HEK293T (cell line): ENCODE results near the gene ZNF608.

Source experiments
- CTCF ChIA-PET: fragments of 350-600 bp; formaldehyde crosslinking; extraction: SDS; loops from one replicate; lab custom pipeline; 2021; ENCODE audit warnings: antibody characterized with exemption, inconsistent platforms; lab: Yijun Ruan, JAX
- POLR2A ChIA-PET: fragments of 350-600 bp; formaldehyde crosslinking; extraction: SDS; loops from one replicate; lab custom pipeline; 2020; ENCODE audit warnings: antibody characterized with exemption, inconsistent platforms; lab: Yijun Ruan, JAX
- DNase-seq: peaks from one replicate; pipeline ENCODE4 v3.0.0; 2012; ENCODE audit warnings: mixed read lengths; ENCODE audit errors: extremely low spot score
- ARNT ChIP-seq: fragments of 450-650 bp; IDR thresholded peaks from 2 replicates; pipeline ENCODE4 v1.6.1; 2017; ENCODE audit warnings: mild to moderate bottlenecking
- BHLHE40 ChIP-seq: fragments of 450-650 bp; IDR thresholded peaks from 2 replicates; pipeline ENCODE4 v1.6.1; 2016; ENCODE audit warnings: mild to moderate bottlenecking, moderate library complexity, borderline replicate concordance
- CTBP1 ChIP-seq: fragments of 450-650 bp; IDR thresholded peaks from 2 replicates; pipeline ENCODE4 v1.6.1; 2016; ENCODE audit warnings: borderline replicate concordance
- ELF4 ChIP-seq: fragments of 450-650 bp; IDR thresholded peaks from 2 replicates; pipeline ENCODE4 v1.6.1; 2017; ENCODE audit warnings: antibody characterized with exemption
- FOXA1 ChIP-seq: fragments of 450-650 bp; IDR thresholded peaks from 2 replicates; pipeline ENCODE4 v1.6.1; 2016; ENCODE audit warnings: mild to moderate bottlenecking
- FOXK2 ChIP-seq: fragments of 450-650 bp; IDR thresholded peaks from 2 replicates; pipeline ENCODE4 v1.6.1; 2016; ENCODE audit warnings: mild to moderate bottlenecking
- FOXM1 ChIP-seq: fragments of 450-650 bp; IDR thresholded peaks from 2 replicates; pipeline ENCODE4 v1.6.1; 2017; ENCODE audit warnings: mild to moderate bottlenecking, borderline replicate concordance
- HDGF ChIP-seq: fragments of 450-650 bp; IDR thresholded peaks from 2 replicates; pipeline ENCODE4 v1.6.1; 2017; ENCODE audit warnings: antibody characterized with exemption, borderline replicate concordance
- L3MBTL2 ChIP-seq: fragments of 450-650 bp; conservative IDR thresholded peaks from 2 replicates; pipeline ENCODE4 v1.6.1; 2016; ENCODE audit warnings: mild to moderate bottlenecking
- LEF1 ChIP-seq: fragments of 450-650 bp; IDR thresholded peaks from 2 replicates; pipeline ENCODE4 v1.6.1; 2017; ENCODE audit warnings: mild to moderate bottlenecking, borderline replicate concordance
- NFRKB ChIP-seq: fragments of 450-650 bp; IDR thresholded peaks from 2 replicates; pipeline ENCODE4 v1.6.1; 2016; ENCODE audit warnings: mild to moderate bottlenecking, moderate library complexity
- PKNOX1 ChIP-seq: fragments of 450-650 bp; IDR thresholded peaks from 2 replicates; pipeline ENCODE4 v1.6.1; 2016
- SP1 ChIP-seq: fragments of 450-650 bp; IDR thresholded peaks from 2 replicates; pipeline ENCODE4 v1.6.1; 2017
- SUZ12 ChIP-seq: fragments of 450-650 bp; IDR thresholded peaks from 2 replicates; pipeline ENCODE4 v1.6.1; 2016; ENCODE audit warnings: mild to moderate bottlenecking
- TARDBP ChIP-seq: fragments of 450-650 bp; IDR thresholded peaks from 2 replicates; pipeline ENCODE4 v1.6.1; 2016
- ZNF384 ChIP-seq: fragments of 450-650 bp; IDR thresholded peaks from 2 replicates; pipeline ENCODE4 v1.6.1; 2016

ZNF608 gene

DNA sequence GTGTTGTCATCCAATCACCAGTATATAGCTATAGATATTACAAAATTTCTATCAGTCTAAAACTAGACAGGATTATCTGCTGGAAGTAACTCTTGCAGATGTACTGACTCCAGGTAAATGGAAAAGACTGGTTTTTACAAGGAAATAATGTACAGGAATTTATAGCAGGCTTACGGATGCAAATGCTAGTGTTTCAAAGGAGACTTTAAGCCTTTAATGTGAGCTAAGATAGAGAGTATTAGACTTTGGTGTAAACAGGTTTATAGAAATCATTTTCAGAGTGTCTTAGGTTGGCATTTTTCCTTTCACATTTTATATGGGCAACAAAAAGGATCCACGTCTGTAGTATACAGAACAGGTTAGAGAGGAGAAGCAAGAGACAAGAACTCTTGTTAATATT lies 16.1 kb downstream of the ZNF608 start:
- ChIA-PET POLR2A (interaction anchor here (2.1 kb wide), 1 partner anchor 17 kb away, joined by 10 read pairs; no protein-coding TSS in a partner anchor), CTCF (interaction anchor here (1.1 kb wide), 1 partner anchor 9 kb away, joined by 3 read pairs; no protein-coding TSS in a partner anchor)
- TF ChIP-seq HDGF (no peak), PKNOX1 (no peak), CTBP1 (no peak), ELF4 (no peak), SP1 (no peak), LEF1 (no peak), TARDBP (no peak), BHLHE40 (no peak), L3MBTL2 (no peak), ZNF384 (no peak), FOXA1 (no peak), SUZ12 (no peak)
- no peak for DNase-seq

- TF ChIP-seq LEF1 (no peak), TARDBP (no peak), ZNF384 (no peak), ARNT (no peak), FOXK2 (no peak), FOXA1 (no peak), SP1 (no peak), BHLHE40 (no peak), FOXM1 (no peak), PKNOX1 (no peak), SUZ12 (no peak), CTBP1 (no peak), HDGF (no peak)
- CTCF ChIA-PET = interaction anchor here (1.1 kb wide), 1 partner anchor 9 kb away, joined by 3 read pairs; no protein-coding TSS in a partner anchor
- no peak for DNase-seq
- POLR2A ChIA-PET = interaction anchor here (1.1 to 2.1 kb wide), 2 partner anchors 18 to 77 kb away, joined by 3 to 10 read pairs; no protein-coding TSS in a partner anchor
Observed at GRCh38 chr5:124729720-124730359, 16.6 kb downstream of the ZNF608 start.

- no peak for TF ChIP-seq NFRKB
- no peak for DNase-seq
- ChIA-PET POLR2A (interaction anchor here (1.1 kb wide), 1 partner anchor 76 kb away, joined by 3 read pairs; no protein-coding TSS in a partner anchor), CTCF (interaction anchor here (0.6 kb wide), 1 partner anchor 125 kb away, joined by 3 read pairs; no protein-coding TSS in a partner anchor)
Observed at GRCh38 chr5:124728968-124729332, 17.5 kb downstream of the ZNF608 start.

GRCh38 chr5:124728331-124728967 lies 18.0 kb downstream of the ZNF608 start:
- no peak for TF ChIP-seq ELF4
- no peak for TF ChIP-seq FOXK2
- no peak for TF ChIP-seq SP1
- TF ChIP-seq PKNOX1 = no peak
- TF ChIP-seq L3MBTL2 = no peak
- no peak for TF ChIP-seq LEF1
- no peak for TF ChIP-seq TARDBP
- TF ChIP-seq HDGF = no peak
- no peak for TF ChIP-seq FOXM1
- TF ChIP-seq FOXA1 = no peak
- no peak for TF ChIP-seq CTBP1
- no peak for TF ChIP-seq ZNF384
- no peak for TF ChIP-seq ARNT
- TF ChIP-seq BHLHE40 = no peak
- TF ChIP-seq NFRKB = no peak
- no peak for TF ChIP-seq SUZ12
- no peak for DNase-seq
- ChIA-PET POLR2A (no interaction called here), CTCF (interaction anchor here (0.6 kb wide), 3 partner anchors 67 to 385 kb away, joined by 3 read pairs; no protein-coding TSS in a partner anchor)

DNA sequence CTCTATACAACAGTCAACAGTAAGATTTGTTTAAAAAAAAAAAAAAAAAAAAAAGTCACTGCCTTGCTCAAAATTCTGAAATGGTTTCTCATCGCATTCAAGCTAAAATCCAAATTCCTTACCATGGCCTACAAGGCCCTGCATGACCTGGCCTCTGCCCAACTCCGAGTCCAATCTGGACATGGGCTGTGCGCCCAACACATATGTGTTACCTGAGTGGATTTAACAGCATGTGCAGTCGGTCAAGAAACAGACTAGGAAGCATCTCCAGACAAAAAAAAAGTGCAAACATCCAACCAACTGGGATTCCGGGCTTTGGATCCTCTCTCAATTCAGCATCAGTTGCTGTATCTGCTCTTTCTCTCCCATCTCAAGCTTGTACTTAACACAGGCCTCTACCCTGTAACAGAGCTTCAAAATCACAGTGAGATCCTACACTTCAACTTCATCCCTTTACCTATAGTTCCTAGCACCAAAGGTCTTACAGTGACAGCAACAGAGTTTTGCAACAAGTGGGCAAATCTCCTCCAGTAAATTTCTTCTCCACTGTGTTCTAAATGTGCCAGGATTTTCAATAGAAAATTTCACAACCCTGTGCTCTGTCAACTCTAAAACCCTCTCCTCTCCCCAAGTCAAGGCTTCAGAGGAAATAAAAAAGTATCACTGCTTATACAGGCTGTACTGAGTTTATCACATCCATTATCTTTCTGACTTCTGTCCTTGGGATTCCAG lies 19.6 kb downstream of the ZNF608 start:
- POLR2A ChIA-PET = interaction anchor here (1.6 kb wide), 1 partner anchor 123 kb away, joined by 4 read pairs; no protein-coding TSS in a partner anchor
- TF ChIP-seq FOXM1 (no peak), LEF1 (no peak)
- CTCF ChIA-PET = interaction anchor here (0.6 kb wide), 1 partner anchor 1293 kb away, joined by 3 read pairs; no protein-coding TSS in a partner anchor

More for the DNA sequence above, 19.6 kb downstream of the ZNF608 start:
- DNase-seq = no peak
